H9 (cell line): ENCODE measurements around the gene SDHA. TPM values are rescaled to one million over a fixed set of nuclear protein-coding genes. Genes with fewer than 3 reads are reported as not detected.

Experiments
- DNase-seq: peaks from one replicate; pipeline ENCODE4 v3.0.0-alpha.2; 2017
- H2AFZ ChIP-seq: one replicate; pipeline ENCODE4 v1.6.1; 2013; ENCODE audit warnings: mild to moderate bottlenecking, low read length, control low read depth, moderate library complexity
- H2AK5ac ChIP-seq: 2 replicates; pipeline ENCODE4 v1.6.1; 2013; ENCODE audit warnings: low read length, control low read depth, mixed read lengths; ENCODE audit not compliant: insufficient read length
- H2BK120ac ChIP-seq: one replicate; pipeline ENCODE4 v1.6.1; 2013; ENCODE audit warnings: low read depth, mild to moderate bottlenecking, low read length, control low read depth, inconsistent platforms; ENCODE audit not compliant: poor library complexity, severe bottlenecking
- H2BK12ac ChIP-seq: 2 replicates; pipeline ENCODE4 v1.6.1; 2013; ENCODE audit warnings: low read length, control low read depth, mixed read lengths, low read depth; ENCODE audit not compliant: insufficient read length
- H2BK15ac ChIP-seq: 2 replicates; pipeline ENCODE4 v1.6.1; 2013; ENCODE audit warnings: low read depth, low read length, control low read depth
- H2BK20ac ChIP-seq: one replicate; pipeline ENCODE4 v1.6.1; 2013; ENCODE audit warnings: low read depth, mild to moderate bottlenecking, low read length, control low read depth, inconsistent platforms; ENCODE audit not compliant: poor library complexity, severe bottlenecking
- H2BK5ac ChIP-seq: 2 replicates; pipeline ENCODE4 v1.6.1; 2013; ENCODE audit warnings: low read length, control low read depth, mixed read lengths; ENCODE audit not compliant: insufficient read length
- H3K14ac ChIP-seq: 2 replicates; pipeline ENCODE4 v1.6.1; 2013; ENCODE audit warnings: low read length, control low read depth; ENCODE audit not compliant: insufficient read depth
- H3K18ac ChIP-seq: 2 replicates; pipeline ENCODE4 v1.6.1; 2013; ENCODE audit warnings: low read depth, mild to moderate bottlenecking, mixed read lengths, low read length, control low read depth; ENCODE audit not compliant: insufficient read length
- H3K23ac ChIP-seq: 2 replicates; pipeline ENCODE4 v1.6.1; 2013; ENCODE audit warnings: low read length, control low read depth, mixed read lengths, low read depth; ENCODE audit not compliant: insufficient read length
- H3K23me2 ChIP-seq: 2 replicates; pipeline ENCODE4 v1.6.1; 2013; ENCODE audit warnings: low read depth, mild to moderate bottlenecking, mixed read lengths, low read length, control low read depth; ENCODE audit not compliant: insufficient read length, poor library complexity, severe bottlenecking
- H3K27ac ChIP-seq: 2 replicates; pipeline ENCODE4 v1.5.1; 2013; ENCODE audit warnings: low read length, control low read depth, mixed read lengths, low read depth; ENCODE audit not compliant: insufficient read length
- H3K27me3 ChIP-seq: 2 replicates; pipeline ENCODE4 v1.6.1; 2013; ENCODE audit warnings: low read length, control low read depth, inconsistent platforms; ENCODE audit not compliant: insufficient read depth
- H3K4ac ChIP-seq: 2 replicates; pipeline ENCODE4 v1.6.1; 2013; ENCODE audit warnings: low read depth, mild to moderate bottlenecking, control low read depth, inconsistent platforms, low read length, moderate library complexity
- H3K4me1 ChIP-seq: 2 replicates; pipeline ENCODE4 v1.6.1; 2013; ENCODE audit warnings: low read length, control low read depth, inconsistent platforms; ENCODE audit not compliant: insufficient read depth
- H3K4me2 ChIP-seq: 2 replicates; pipeline ENCODE4 v1.6.1; 2013; ENCODE audit warnings: low read length, control low read depth, mixed read lengths; ENCODE audit not compliant: insufficient read length, insufficient read depth
- H3K56ac ChIP-seq: 2 replicates; pipeline ENCODE4 v1.6.1; 2013; ENCODE audit warnings: low read depth, mild to moderate bottlenecking, mixed read lengths, low read length, control low read depth; ENCODE audit not compliant: insufficient read length
- H3K79me1 ChIP-seq: 2 replicates; pipeline ENCODE4 v1.6.1; 2013; ENCODE audit warnings: low read depth, mild to moderate bottlenecking, moderate library complexity, low read length, control low read depth, inconsistent platforms; ENCODE audit not compliant: insufficient read depth, poor library complexity, severe bottlenecking
- H3K79me2 ChIP-seq: 2 replicates; pipeline ENCODE4 v1.6.1; 2013; ENCODE audit warnings: low read length, control low read depth, inconsistent platforms; ENCODE audit not compliant: insufficient read depth
- H3K9ac ChIP-seq: 2 replicates; pipeline ENCODE4 v1.6.1; 2013; ENCODE audit warnings: low read length, control low read depth, mixed read lengths; ENCODE audit not compliant: insufficient read length; ENCODE audit errors: extremely low read depth
- H3K9me3 ChIP-seq: one replicate; pipeline ENCODE4 v1.6.1; 2013; ENCODE audit warnings: low read depth, low read length, inconsistent platforms; ENCODE audit not compliant: control insufficient read depth
- H3T11ph ChIP-seq: one replicate; pipeline ENCODE4 v1.6.1; 2013; ENCODE audit warnings: mild to moderate bottlenecking, low read length, control low read depth, inconsistent platforms
- H4K20me1 ChIP-seq: one replicate; pipeline ENCODE4 v1.6.1; 2013; ENCODE audit not compliant: control insufficient read depth, insufficient read length, insufficient read depth
- H4K5ac ChIP-seq: 2 replicates; pipeline ENCODE4 v1.6.1; 2013; ENCODE audit warnings: low read depth, mild to moderate bottlenecking, mixed read lengths, low read length, control low read depth; ENCODE audit not compliant: insufficient read length
- H4K8ac ChIP-seq: replicated peaks from 2 replicates; pipeline ENCODE4 v1.6.1; 2013; ENCODE audit warnings: low read length, control low read depth, mixed read lengths, low read depth; ENCODE audit not compliant: insufficient read length
- H4K91ac ChIP-seq: 2 replicates; pipeline ENCODE4 v1.6.1; 2013; ENCODE audit warnings: low read depth, mild to moderate bottlenecking, moderate library complexity, mixed read lengths, low read length, control low read depth; ENCODE audit not compliant: insufficient read length
- H3K27ac Mint-ChIP-seq, 3 experiments: 2 replicates in 2 of 3; 3 replicates in 1 of 3; pipeline ENCODE4 v1.8.0; 2020 to 2021; ENCODE audit warnings: mixed read lengths in 3 of 3, mild to moderate bottlenecking in 1 of 3, moderate library complexity in 1 of 3
- H3K27me3 Mint-ChIP-seq: 2 replicates; pipeline ENCODE4 v1.8.0; 2021; ENCODE audit warnings: low read depth, mild to moderate bottlenecking, moderate library complexity, mixed read lengths
- H3K36me3 Mint-ChIP-seq, 3 experiments: 2 replicates in 2 of 3; 3 replicates in 1 of 3; pipeline ENCODE4 v1.8.0; 2020 to 2021; ENCODE audit warnings: low read depth in 3 of 3, mixed read lengths in 3 of 3; ENCODE audit not compliant: insufficient read depth in 1 of 3
- H3K4me1 Mint-ChIP-seq, 2 experiments: 2 replicates each; pipeline ENCODE4 v1.8.0; 2020; ENCODE audit warnings: mixed read lengths in 2 of 2
- H3K4me3 Mint-ChIP-seq, 2 experiments: 2 replicates in 1 of 2; 3 replicates in 1 of 2; pipeline ENCODE4 v1.8.0; 2020 to 2021; ENCODE audit warnings: mild to moderate bottlenecking in 2 of 2, mixed read lengths in 2 of 2, moderate library complexity in 1 of 2
- H3K9me3 Mint-ChIP-seq, 2 experiments: 2 replicates in 1 of 2; 3 replicates in 1 of 2; pipeline ENCODE4 v1.8.0; 2020; ENCODE audit warnings: mild to moderate bottlenecking in 2 of 2, mixed read lengths in 2 of 2, moderate library complexity in 1 of 2
- WGBS: extraction: QIAGEN DNeasy Blood & Tissue Kit; methylation state at CpG from one replicate; pipeline ENCODE4 v1.1.7; 2013; ENCODE audit warnings: missing lambda C conversion rate, low lambda C conversion rate, mixed read lengths; ENCODE audit not compliant: insufficient read length; ENCODE audit errors: extremely low coverage; 5-methylcytosine and 5-hydroxymethylcytosine counted together
- total RNA-seq: library from RNA; stranded (reverse); gene quantifications from 2 replicates; pipeline ENCODE4 v1.2.1, GENCODE V29; 2021
- TF ChIP-seq, protein P1 (sequence below): fragments of 200-600 bp; sonication (generic); conservative IDR thresholded peaks from 3 replicates; pipeline ENCODE4 v1.8.0; 2021; ENCODE audit warnings: antibody characterized with exemption, mild to moderate bottlenecking

The SDHA gene
- total RNA-seq, 1 experiment from 2014 or later = 84.8 TPM

DNA sequence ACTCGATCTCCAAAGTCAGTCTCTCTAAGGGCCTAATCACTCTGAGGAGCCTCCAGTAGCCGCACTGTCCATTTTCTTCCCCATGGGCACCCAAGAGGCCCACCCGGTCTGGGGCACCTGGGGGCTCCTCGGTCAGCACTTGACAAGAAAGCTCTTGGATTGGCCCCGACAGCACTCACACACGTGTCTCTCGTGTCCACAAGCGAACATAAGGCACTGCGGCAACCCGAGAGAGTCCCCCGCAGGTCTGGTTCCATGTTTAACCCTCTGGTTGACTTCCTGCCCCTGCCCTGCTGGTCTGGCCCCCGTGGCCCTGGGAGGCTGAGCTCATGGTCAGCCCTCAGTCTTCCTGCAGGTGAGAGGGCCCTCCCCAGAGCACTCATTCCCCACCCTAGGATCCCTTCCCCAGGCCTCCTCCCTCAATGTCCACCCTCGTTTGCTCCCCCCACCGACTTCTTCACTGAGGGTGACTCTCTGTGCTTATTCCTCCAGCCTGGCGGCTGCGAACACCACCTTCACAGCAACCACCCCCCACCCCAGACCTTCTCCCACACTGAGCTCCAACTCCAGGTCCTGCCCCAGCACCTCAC, 43.1 kb upstream of the SDHA start:
- no peaks in the 10 kb centered on the region for H3K79me2 ChIP-seq
- TF ChIP-seq, protein P1, sequence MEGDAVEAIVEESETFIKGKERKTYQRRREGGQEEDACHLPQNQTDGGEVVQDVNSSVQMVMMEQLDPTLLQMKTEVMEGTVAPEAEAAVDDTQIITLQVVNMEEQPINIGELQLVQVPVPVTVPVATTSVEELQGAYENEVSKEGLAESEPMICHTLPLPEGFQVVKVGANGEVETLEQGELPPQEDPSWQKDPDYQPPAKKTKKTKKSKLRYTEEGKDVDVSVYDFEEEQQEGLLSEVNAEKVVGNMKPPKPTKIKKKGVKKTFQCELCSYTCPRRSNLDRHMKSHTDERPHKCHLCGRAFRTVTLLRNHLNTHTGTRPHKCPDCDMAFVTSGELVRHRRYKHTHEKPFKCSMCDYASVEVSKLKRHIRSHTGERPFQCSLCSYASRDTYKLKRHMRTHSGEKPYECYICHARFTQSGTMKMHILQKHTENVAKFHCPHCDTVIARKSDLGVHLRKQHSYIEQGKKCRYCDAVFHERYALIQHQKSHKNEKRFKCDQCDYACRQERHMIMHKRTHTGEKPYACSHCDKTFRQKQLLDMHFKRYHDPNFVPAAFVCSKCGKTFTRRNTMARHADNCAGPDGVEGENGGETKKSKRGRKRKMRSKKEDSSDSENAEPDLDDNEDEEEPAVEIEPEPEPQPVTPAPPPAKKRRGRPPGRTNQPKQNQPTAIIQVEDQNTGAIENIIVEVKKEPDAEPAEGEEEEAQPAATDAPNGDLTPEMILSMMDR = no peak
- H4K8ac ChIP-seq = no peak overlapping the region
- no peaks in the 10 kb centered on the region for H3K79me1 ChIP-seq
- H3K4me1 Mint-ChIP-seq = peaks cover 4 to 5% of the 10 kb centered on the region in 2 experiments; a peak in 3 of 4 replicates
- H2BK5ac ChIP-seq = no peak overlapping the region
- H3K27me3 ChIP-seq = no peaks in the 10 kb centered on the region
- no peak overlapping the region for H3T11ph ChIP-seq
- H3K56ac ChIP-seq = no peak overlapping the region
- no peak overlapping the region for H3K23ac ChIP-seq
- no peak overlapping the region for H2BK15ac ChIP-seq
- H4K91ac ChIP-seq = no peak overlapping the region
- H2AK5ac ChIP-seq = no peak overlapping the region
- no peak overlapping the region for H2AFZ ChIP-seq
- H3K27ac ChIP-seq = no peak overlapping the region
- no peak overlapping the region for H3K18ac ChIP-seq
- H4K5ac ChIP-seq = no peak overlapping the region
- WGBS = no CpG with 5 or more reads among the region's 16 CpGs
- H3K4me1 ChIP-seq = no peaks in the 10 kb centered on the region
- no peak overlapping the region for H3K4ac ChIP-seq
- H3K9me3 Mint-ChIP-seq = no peaks in the 10 kb centered on the region
- H3K14ac ChIP-seq = no peak overlapping the region
- H3K27ac Mint-ChIP-seq = peak overlapping the region; percentile 38 to 89 (median 59); a peak in 5 of 7 replicates
- H4K20me1 ChIP-seq = no peaks in the 10 kb centered on the region
- H3K23me2 ChIP-seq = no peaks in the 10 kb centered on the region
- H3K27me3 Mint-ChIP-seq = no peaks in the 10 kb centered on the region; the same call in 1 of the 2 replicates
- no peaks in the 10 kb centered on the region for H3K9me3 ChIP-seq
- H3K4me3 Mint-ChIP-seq = no peak overlapping the region
- DNase-seq = no peak
- no peak overlapping the region for H2BK20ac ChIP-seq
- H2BK120ac ChIP-seq = no peak overlapping the region
- H3K36me3 Mint-ChIP-seq = peaks cover 4 to 43% (median 43%) of the 10 kb centered on the region in 3 experiments; a peak in 6 of 7 replicates
- no peak overlapping the region for H2BK12ac ChIP-seq
- H3K4me2 ChIP-seq = no peak overlapping the region
- H3K9ac ChIP-seq = no peak overlapping the region
